ENCODE results near the gene ISG20. TPM values are rescaled to one million over a fixed set of nuclear protein-coding genes. Genes with fewer than 3 reads are reported as not detected.

ISG20 gene
- total and polyA plus RNA-seq, 2 of the 8 experiments (the other 6 are each of a cell fraction or from before 2014, with no cell fraction given) = 2.9 to 5.2 TPM

- Histone ChIP-seq H2BK120ac (replicated peaks; ENCODE audit: low read depth, low read length) (no peak overlapping the region), H3K56ac (replicated peaks; ENCODE audit: insufficient read length, low read depth, low read length) (no peak overlapping the region), H3K4me3 (ENCODE audit: extremely low read depth in 1 of 4, insufficient read depth in 2 of 4, low read depth in 3 of 4, low read length in 4 of 4) (no peak overlapping the region), H3K27ac (ENCODE audit: low read depth, low read length) (no peak overlapping the region), H3K27me3 (replicated peaks in 1 of 4; ENCODE audit: control insufficient read depth in 3 of 4, extremely low read depth in 1 of 4, insufficient read depth in 3 of 4, low read length in 3 of 4) (no peaks in the 10 kb centered on the region), H2BK12ac (ENCODE audit: low read depth, low read length) (no peak overlapping the region), H4K91ac (replicated peaks; ENCODE audit: insufficient read length, low read length) (no peak overlapping the region), H2AK5ac (ENCODE audit: low read depth, low read length) (no peak overlapping the region), H3K23ac (ENCODE audit: insufficient read length) (no peak overlapping the region), H3K4me2 (ENCODE audit: insufficient read depth in 1 of 2, low read depth in 2 of 2, low read length in 2 of 2) (no peak overlapping the region), H2BK15ac (ENCODE audit: low read length) (no peak overlapping the region), H4K8ac (ENCODE audit: extremely low read depth, insufficient read depth, low read length) (no peak overlapping the region), H3K79me2 (ENCODE audit: control insufficient read depth in 1 of 2, insufficient read depth in 2 of 2, low read length in 2 of 2) (no peaks in the 10 kb centered on the region), H3K36me3 (ENCODE audit: control insufficient read depth in 2 of 4, insufficient read depth in 4 of 4, low read length in 3 of 4) (no peaks in the 10 kb centered on the region), H3K14ac (ENCODE audit: insufficient read length) (no peak overlapping the region), H2BK20ac (ENCODE audit: low read length) (no peak overlapping the region), H3K18ac (ENCODE audit: extremely low read depth, low read length) (no peak overlapping the region), H3K79me1 (ENCODE audit: low read depth, low read length) (no peaks in the 10 kb centered on the region), H2AFZ (ENCODE audit: low read length) (no peak overlapping the region), H4K20me1 (replicated peaks in 1 of 2; ENCODE audit: control insufficient read depth in 1 of 2, insufficient read depth in 2 of 2, low read length in 2 of 2) (no peaks in the 10 kb centered on the region), H3K9ac (replicated peaks in 1 of 4; ENCODE audit: extremely low read depth in 1 of 4, low read depth in 3 of 4, low read length in 3 of 4) (no peak overlapping the region), H2BK5ac (ENCODE audit: low read depth, low read length) (no peak overlapping the region), H3K9me3 (ENCODE audit: insufficient read depth in 2 of 2, low read depth in 1 of 2, low read length in 1 of 2) (no peaks in the 10 kb centered on the region), H3K4me1 (replicated peaks in 1 of 4; ENCODE audit: control insufficient read depth in 3 of 4, insufficient read depth in 4 of 4, low read length in 3 of 4) (no peaks in the 10 kb centered on the region), H3K4ac (replicated peaks; ENCODE audit: insufficient read length, low read depth, low read length) (no peak overlapping the region), H3K23me2 (ENCODE audit: low read depth, low read length) (no peaks in the 10 kb centered on the region), H4K5ac (ENCODE audit: insufficient read length, low read depth, low read length) (no peak overlapping the region)
- TF ChIP-seq SP4 (IDR thresholded peaks at IDR 0.05; ENCODE audit: low read length) (no peak), EZH2 (IDR thresholded peaks at IDR 0.05; ENCODE audit: low read depth, low read length, severe bottlenecking) (no peak), CHD1 (IDR thresholded peaks at IDR 0.05; ENCODE audit: low read depth, low read length) (no peak), CHD2 (IDR thresholded peaks at IDR 0.05; ENCODE audit: low read length) (no peak)
- WGBS, 2 experiments (ENCODE audit: extremely low coverage in 1 of 2, insufficient coverage in 1 of 2, insufficient read length in 1 of 2, insufficient replicate concordance in 2 of 2, low coverage in 1 of 2, low lambda C conversion rate in 2 of 2, missing lambda C conversion rate in 1 of 2) = 72% methylated on average over 6 of the region's 6 CpGs; no CpG with 5 or more reads in 1 of the 2 experiments
- ChIA-PET CTCF (ENCODE audit: partially characterized antibody) (no interaction called here), POLR2A (ENCODE audit: partially characterized antibody) (no interaction called here)
- DNase-seq (ENCODE audit: low read depth in 1 of 2, low spot score in 2 of 2) (no peak), FAIRE-seq (no peak)
Observed at GRCh38 chr15:88590759-88591158, 48.1 kb upstream of the ISG20 start.
